Fibroblast of lung (primary cell): ENCODE measurements around the gene UPP2. TPM values are rescaled to one million over a fixed set of nuclear protein-coding genes. Genes with fewer than 3 reads are reported as not detected.

Source experiments
- DNase-seq, 2 donors: peaks; one replicate each; pipeline versions ENCODE4 v3.0.0 to v3.0.0-alpha.2; 2010; ENCODE audit warnings: low read depth in 2 of 2
- H2AFZ ChIP-seq: 2 replicates; pipeline ENCODE4 v1.5.1; 2012; ENCODE audit warnings: low read length, control low read depth, inconsistent platforms
- H3K27ac ChIP-seq: 2 replicates; pipeline ENCODE4 v1.5.1; 2011; ENCODE audit warnings: low read length, control low read depth; ENCODE audit not compliant: insufficient read depth
- H3K27me3 ChIP-seq: 2 replicates; pipeline ENCODE4 v1.5.1; 2011; ENCODE audit warnings: mild to moderate bottlenecking, low read length; ENCODE audit not compliant: control insufficient read depth, insufficient read depth
- H3K36me3 ChIP-seq: 2 replicates; pipeline ENCODE4 v1.5.1; 2011; ENCODE audit warnings: low read length; ENCODE audit not compliant: control insufficient read depth, insufficient read depth
- H3K4me1 ChIP-seq: 2 replicates; pipeline ENCODE4 v1.5.1; 2011; ENCODE audit warnings: low read length; ENCODE audit not compliant: control insufficient read depth, insufficient read depth; ENCODE audit errors: extremely low read depth
- H3K4me2 ChIP-seq: 2 replicates; pipeline ENCODE4 v1.5.1; 2011; ENCODE audit warnings: low read length, control low read depth; ENCODE audit not compliant: insufficient read depth; ENCODE audit errors: extremely low read depth
- H3K4me3 ChIP-seq, 4 experiments: fragments of 200-600 bp in 1 of 4; sonication (generic) in 1 of 4; replicated peaks in 1 of 4; 2 replicates each; pipeline ENCODE4 v1.5.1; 2011 to 2016; ENCODE audit warnings: low read length in 4 of 4, low read depth in 3 of 4, mild to moderate bottlenecking in 3 of 4, control low read depth in 2 of 4, inconsistent platforms in 1 of 4, mixed read lengths in 1 of 4; ENCODE audit not compliant: insufficient read depth in 1 of 4; ENCODE audit errors: control extremely low read depth in 1 of 4
- H3K79me2 ChIP-seq: 2 replicates; pipeline ENCODE4 v1.5.1; 2012; ENCODE audit warnings: mild to moderate bottlenecking, low read length, inconsistent platforms; ENCODE audit not compliant: control insufficient read depth, insufficient read depth
- H3K9ac ChIP-seq: 2 replicates; pipeline ENCODE4 v1.5.1; 2011; ENCODE audit warnings: mild to moderate bottlenecking, low read length, control low read depth; ENCODE audit not compliant: insufficient read depth
- H3K9me3 ChIP-seq: 2 replicates; pipeline ENCODE4 v1.5.1; 2012; ENCODE audit warnings: low read depth, low read length; ENCODE audit not compliant: control insufficient read depth, insufficient read depth
- H4K20me1 ChIP-seq: 2 replicates; pipeline ENCODE4 v1.5.1; 2011; ENCODE audit warnings: low read length; ENCODE audit not compliant: control insufficient read depth, insufficient read depth; ENCODE audit errors: extremely low read depth
- CTCF ChIP-seq, 2 donors: IDR thresholded peaks in 1 of 2; conservative IDR thresholded peaks in 1 of 2; 1 replicate in 1 of 2; 2 replicates in 1 of 2; pipeline ENCODE4 v1.5.1; 2011 to 2012; ENCODE audit warnings: low read length in 2 of 2, control low read depth in 1 of 2, inconsistent platforms in 1 of 2, low read depth in 1 of 2, mild to moderate bottlenecking in 1 of 2
- EZH2 ChIP-seq: IDR thresholded peaks from 2 replicates; pipeline ENCODE4 v1.5.1; 2012; ENCODE audit warnings: low read length, control low read depth, mild to moderate bottlenecking; ENCODE audit errors: missing control alignments
- polyA plus RNA-seq, 2 donors: library from polyadenylated mRNA; depleted of rRNA in 1 of 2; stranded (reverse) in 1 of 2; unstranded in 1 of 2; fragments of >200 nt; gene quantifications; 2 replicates each; pipeline ENCODE4 v1.2.1, GENCODE V29; 2011 to 2012; ENCODE audit warnings: missing spikeins in 1 of 2
- total RNA-seq: library from RNA; depleted of rRNA; stranded (reverse); fragments of >200 nt; gene quantifications from 2 replicates; pipeline ENCODE4 v1.2.1, GENCODE V29; 2014

UPP2 gene
- total and polyA plus RNA-seq, 2 donors (not counting 1 experiment from before 2014, with no cell fraction given) = not detected

GRCh38 chr2:158116936-158117335 is 15.3 kb downstream of the UPP2 start:
- no peak for TF ChIP-seq CTCF (conservative IDR thresholded peaks at IDR 0.05 in 1 of 2, IDR thresholded peaks at IDR 0.05 in 1 of 2; ENCODE audit: low read depth in 1 of 2, low read length in 2 of 2)
- no peak for TF ChIP-seq EZH2
- Histone ChIP-seq H3K9me3 (no peaks in the 10 kb centered on the region), H3K4me1 (no peaks in the 10 kb centered on the region), H3K9ac (no peak overlapping the region), H2AFZ (no peak overlapping the region), H3K27ac (no peak overlapping the region), H3K4me2 (no peak overlapping the region), H3K4me3 (no peak overlapping the region), H3K36me3 (no peaks in the 10 kb centered on the region), H3K79me2 (no peaks in the 10 kb centered on the region), H4K20me1 (no peaks in the 10 kb centered on the region), H3K27me3 (peaks cover 3% of the 10 kb centered on the region)
- no peak for DNase-seq

GRCh38 chr2:158120102-158120501 is 18.4 kb downstream of the UPP2 start:
- DNase-seq = no peak
- no peaks in the 10 kb centered on the region for H3K36me3 ChIP-seq
- no peak overlapping the region for H3K4me3 ChIP-seq
- H3K4me2 ChIP-seq = no peak overlapping the region
- no peaks in the 10 kb centered on the region for H3K79me2 ChIP-seq
- TF ChIP-seq EZH2 (no peak), CTCF (conservative IDR thresholded peaks at IDR 0.05 in 1 of 2, IDR thresholded peaks at IDR 0.05 in 1 of 2; ENCODE audit: low read depth in 1 of 2, low read length in 2 of 2) (no peak)
- H3K4me1 ChIP-seq = no peaks in the 10 kb centered on the region
- H3K9ac ChIP-seq = no peak overlapping the region
- no peak overlapping the region for H3K27ac ChIP-seq
- H4K20me1 ChIP-seq = no peaks in the 10 kb centered on the region
- H3K27me3 ChIP-seq = peaks cover 5% of the 10 kb centered on the region
- H3K9me3 ChIP-seq = no peaks in the 10 kb centered on the region
- no peak overlapping the region for H2AFZ ChIP-seq

GRCh38 chr2:158120664-158121641 is 19.3 kb downstream of the UPP2 start:
- no peak overlapping the region for H3K9ac ChIP-seq
- H3K36me3 ChIP-seq = no peaks in the 10 kb centered on the region
- no peak for DNase-seq
- H3K4me1 ChIP-seq = no peaks in the 10 kb centered on the region
- H3K27ac ChIP-seq = no peak overlapping the region
- H3K27me3 ChIP-seq = peaks cover 5% of the 10 kb centered on the region
- H4K20me1 ChIP-seq = no peaks in the 10 kb centered on the region
- no peak overlapping the region for H3K4me3 ChIP-seq
- no peaks in the 10 kb centered on the region for H3K9me3 ChIP-seq
- H3K4me2 ChIP-seq = no peak overlapping the region
- TF ChIP-seq CTCF (conservative IDR thresholded peaks at IDR 0.05 in 1 of 2, IDR thresholded peaks at IDR 0.05 in 1 of 2; ENCODE audit: low read depth in 1 of 2, low read length in 2 of 2) = no peak
- TF ChIP-seq EZH2 = no peak
- H3K79me2 ChIP-seq = no peaks in the 10 kb centered on the region
- no peak overlapping the region for H2AFZ ChIP-seq
